Esophagus mucosa (tissue), 1 donor: ENCODE data around the gene MRPL3. TPM values are rescaled to one million over a fixed set of nuclear protein-coding genes. Genes with fewer than 3 reads are reported as not detected.
"Not testable (repeated sequence)": the region's sequence is repeated elsewhere in the genome, so short reads cannot be mapped to it uniquely, and the experiment has no call there.

Experiments used
- ATAC-seq: fragments of 200-7000 bp; cut with Tn5 transposase; one replicate; pipeline ENCODE4 v1.9.1; 2020
- total RNA-seq: library from RNA; stranded (reverse); gene quantifications from one replicate; pipeline ENCODE4 v1.2.4, GENCODE V29; 2023
- donor health status: DM: yes; HTN: yes; CAD: no.

MRPL3 gene
- total RNA-seq, 1 donor from 2014 or later: 65.6 TPM

DNA sequence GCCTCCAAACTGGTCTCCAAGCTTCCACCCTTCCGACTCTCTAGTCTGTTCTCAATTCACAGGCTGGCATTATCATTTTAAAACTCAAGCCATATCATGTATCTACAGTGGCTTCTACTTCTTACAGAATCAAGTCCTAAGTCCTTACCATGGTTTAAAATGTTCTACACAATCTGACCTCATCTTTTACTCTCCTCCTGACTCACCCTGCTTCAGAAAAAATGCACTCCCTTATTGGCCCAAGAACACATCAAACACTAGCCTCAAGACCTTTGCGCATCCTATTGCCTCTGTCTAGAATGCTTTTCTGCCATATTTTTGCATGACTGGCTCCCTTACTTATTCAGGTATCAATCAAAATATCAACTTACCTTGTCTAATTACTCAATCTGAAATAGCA, 11.0 kb downstream of the MRPL3 start:
- ATAC-seq: no peak

DNA sequence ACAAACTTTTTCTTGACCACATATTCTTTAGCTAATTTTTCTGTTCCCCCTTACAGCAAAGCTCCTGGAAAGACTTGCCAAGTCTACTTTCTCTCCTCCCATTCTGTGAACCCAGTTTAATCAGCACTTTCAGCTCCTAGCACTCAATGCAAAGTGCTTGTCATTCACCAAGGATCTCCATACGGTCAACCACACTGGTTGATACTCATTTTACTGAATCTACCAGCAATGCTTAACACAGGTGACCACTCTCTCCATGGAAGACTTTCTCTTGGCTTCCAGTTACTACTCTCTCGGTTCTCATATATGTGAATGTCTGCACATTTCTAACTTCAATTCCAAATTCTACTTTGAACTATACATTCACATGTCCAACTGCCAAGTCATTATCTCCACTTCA, 11.7 kb downstream of the MRPL3 start:
- ATAC-seq: no peak

DNA sequence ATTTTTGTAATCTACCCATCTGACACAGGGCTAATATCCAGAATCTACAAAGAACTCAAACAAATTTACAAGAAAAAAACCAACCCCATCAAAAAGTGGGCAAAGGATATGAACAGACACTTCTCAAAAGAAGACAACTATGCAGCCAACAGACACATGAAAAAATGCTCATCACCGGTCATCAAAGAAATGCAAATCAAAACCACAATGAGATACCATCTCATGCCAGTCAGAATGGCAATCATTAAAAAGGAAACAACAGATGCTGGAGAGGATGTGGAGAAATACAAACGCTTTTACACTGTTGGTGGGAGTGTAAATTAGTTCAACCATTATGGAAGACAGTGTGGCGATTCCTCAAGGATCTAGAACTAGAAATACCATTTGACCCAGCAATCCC, 16.2 kb downstream of the MRPL3 start:
- ATAC-seq: not testable (repeated sequence)

DNA sequence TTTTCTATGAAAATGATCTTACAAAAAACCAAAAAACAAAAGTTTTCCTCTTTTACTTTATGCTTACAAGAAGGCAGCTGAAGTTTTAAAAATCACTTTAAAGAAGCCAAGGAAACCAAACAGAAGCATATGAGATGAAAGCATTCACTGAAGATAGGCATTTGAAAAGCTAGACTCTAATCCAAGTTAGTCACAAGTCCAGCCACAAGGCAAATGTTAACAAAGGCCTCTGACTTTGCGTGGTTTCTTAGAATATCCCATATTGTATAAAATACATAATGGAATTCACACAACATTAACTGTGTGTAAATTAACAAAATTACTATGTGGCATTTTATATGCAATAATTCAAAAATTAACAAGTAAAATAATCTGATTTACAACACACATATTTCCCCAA, 17.7 kb downstream of the MRPL3 start:
- no peak for ATAC-seq

DNA sequence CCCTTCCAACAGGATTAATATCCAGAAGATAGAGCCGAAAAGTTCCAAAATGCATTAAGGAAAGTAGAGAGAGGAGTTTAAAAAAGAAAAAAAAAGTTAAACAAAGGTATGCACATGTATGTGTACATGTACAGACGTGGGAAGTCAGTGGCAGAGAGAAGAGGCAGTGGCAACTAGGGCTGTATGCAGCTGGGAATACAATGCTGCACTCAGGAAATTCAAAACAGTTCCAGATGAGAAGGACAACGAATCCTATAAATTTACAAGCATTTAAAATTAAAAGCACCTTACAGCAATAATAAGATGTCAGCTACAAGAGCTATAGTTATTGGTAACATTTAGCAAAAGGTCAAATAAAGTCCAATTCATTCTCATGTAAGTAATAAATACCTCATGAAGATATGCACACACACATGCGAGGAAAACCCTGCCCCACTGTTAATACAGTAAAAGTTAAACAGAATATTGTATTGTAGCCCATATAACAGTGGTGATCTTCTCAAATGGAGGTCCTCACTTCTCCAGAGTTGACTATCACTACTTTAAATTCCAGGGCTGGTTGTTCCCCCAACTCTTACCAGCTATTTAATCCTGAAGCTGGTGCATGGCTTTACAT, 18.2 kb downstream of the MRPL3 start:
- ATAC-seq: no peak

- ATAC-seq: no peak
Measured at GRCh38 chr3:131480116-131480515, 22.7 kb downstream of the MRPL3 start.

DNA sequence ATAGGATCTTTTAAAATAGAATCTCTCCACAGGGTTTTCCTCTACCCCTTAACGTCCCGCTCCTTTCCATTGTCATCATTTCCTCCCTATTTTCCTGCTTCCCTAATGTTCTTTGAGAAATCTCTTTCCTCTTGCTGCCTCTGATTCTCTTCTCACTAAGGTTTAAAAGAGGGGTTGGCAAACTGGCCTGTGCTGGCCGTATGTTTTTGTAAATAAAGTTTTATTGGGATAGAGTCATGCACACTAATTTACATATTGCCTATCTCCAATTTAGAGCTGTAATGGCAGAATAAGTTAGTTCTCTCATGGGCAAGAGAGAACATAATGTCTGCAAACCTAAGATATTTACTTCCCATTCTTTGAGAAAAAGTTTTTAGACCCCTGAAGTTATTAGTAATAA, 25.0 kb downstream of the MRPL3 start:
- no peak for ATAC-seq

GRCh38 chr3:131474115-131474514, 28.7 kb downstream of the MRPL3 start:
- ATAC-seq: no peak

- ATAC-seq: no peak
Measured at GRCh38 chr3:131470377-131470776, 32.4 kb downstream of the MRPL3 start.

- ATAC-seq: no peak
Measured at GRCh38 chr3:131458653-131459052, 44.1 kb downstream of the MRPL3 start.

DNA sequence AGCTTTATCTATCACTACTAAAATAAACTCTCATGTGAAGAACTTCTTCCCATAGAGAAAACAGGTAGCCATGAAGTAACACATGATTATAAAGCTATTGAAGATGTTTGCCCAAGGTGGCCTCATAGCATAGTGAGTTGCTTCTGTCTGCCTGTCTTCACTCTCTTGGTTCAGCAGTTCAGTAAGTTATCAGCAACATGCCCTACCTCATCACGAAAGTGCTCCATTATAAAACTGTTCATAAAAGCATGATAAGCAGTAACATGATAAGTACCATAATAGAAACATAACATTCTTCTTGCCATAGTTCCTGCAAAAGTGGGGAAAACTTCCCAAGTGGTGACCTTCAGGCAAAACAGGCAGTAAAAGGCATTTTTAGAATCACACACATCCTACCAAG, 45.6 kb downstream of the MRPL3 start:
- ATAC-seq: no peak

DNA sequence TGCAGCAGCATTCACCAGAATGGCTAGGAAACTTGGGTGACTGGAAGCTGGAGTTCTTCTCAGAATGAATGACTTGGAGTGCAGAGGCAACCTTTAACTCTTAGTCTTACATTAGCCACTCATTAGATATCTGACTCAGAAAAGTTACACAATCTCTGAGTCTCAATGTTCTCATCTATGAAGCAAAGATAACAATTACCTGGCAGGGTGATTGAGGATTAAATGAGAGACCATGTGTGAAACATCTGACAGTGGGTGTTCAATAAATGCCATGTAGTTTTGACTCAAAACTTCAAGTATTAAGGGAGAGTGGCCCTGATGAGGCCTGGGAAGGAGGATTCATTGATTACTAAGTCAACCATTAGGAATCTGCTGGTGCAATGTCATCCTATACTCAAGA, 48.3 kb downstream of the MRPL3 start:
- peak; percentile 67 for ATAC-seq

- no peak for ATAC-seq
Measured at GRCh38 chr3:131453533-131453932, 49.2 kb downstream of the MRPL3 start.

GRCh38 chr3:131447349-131447748, 55.4 kb downstream of the MRPL3 start:
- ATAC-seq: no peak

- no peak for ATAC-seq
Measured at GRCh38 chr3:131444180-131444579, 58.6 kb downstream of the MRPL3 start.

GRCh38 chr3:131439084-131439483, 63.7 kb downstream of the MRPL3 start:
- ATAC-seq: no peak

DNA sequence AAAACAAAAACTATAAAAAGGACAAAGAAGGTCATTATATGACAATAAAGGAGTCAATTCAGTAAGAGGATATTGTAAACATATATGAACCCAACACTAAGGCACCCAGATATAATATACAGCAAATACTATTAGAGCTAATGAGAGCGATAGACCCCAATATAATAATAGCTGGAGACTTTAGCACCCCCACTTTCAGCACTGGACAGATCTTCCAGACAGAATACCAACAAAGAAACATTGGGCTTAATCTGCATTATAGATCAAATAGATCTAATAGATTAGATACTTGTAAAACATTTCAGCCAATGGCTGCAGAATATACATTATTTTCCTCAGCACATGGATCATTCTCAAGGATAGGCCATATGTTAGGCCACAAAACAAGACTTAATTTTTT, 67.8 kb downstream of the MRPL3 start:
- no peak for ATAC-seq

GRCh38 chr3:131432441-131432840, 70.3 kb downstream of the MRPL3 start:
- no peak for ATAC-seq

DNA sequence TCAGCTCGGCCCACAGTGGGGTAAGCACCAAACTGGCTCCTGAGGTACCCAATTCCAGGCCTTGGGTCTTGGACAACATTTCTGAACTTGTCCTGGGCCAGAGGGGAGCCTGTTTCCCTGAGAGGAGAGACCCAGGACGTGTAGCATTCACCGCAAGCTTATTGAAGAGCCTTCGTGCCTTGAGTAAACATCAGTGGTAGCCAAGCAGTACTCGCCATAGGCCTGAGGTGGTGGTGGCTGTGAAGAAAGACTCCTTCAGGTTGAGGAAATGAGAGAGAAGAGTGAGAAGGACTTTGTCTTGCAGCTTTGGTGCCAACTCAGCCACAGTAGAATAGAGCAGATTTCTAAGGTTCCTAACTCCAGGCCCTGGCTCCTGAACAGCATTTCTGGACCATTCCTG, 71.0 kb downstream of the MRPL3 start:
- ATAC-seq: no peak

DNA sequence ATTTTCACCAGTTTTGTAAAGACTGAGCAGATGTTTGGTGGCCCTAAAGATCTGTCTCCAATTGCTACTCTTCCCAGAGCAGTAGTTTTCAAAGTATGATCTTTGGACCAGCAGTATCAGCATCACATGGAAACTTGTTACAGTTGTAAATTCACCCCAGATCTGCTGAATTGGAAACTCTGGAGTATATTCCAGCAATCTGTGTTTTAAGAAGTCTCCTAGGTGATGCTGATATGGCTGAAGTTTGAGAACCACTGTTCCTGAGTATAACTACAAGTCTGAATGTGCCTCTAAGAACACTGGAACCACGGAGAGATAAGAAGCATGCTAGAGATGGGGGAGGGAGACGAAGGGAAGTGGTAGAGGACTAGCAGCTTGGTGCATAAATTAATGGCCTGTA, 75.5 kb downstream of the MRPL3 start:
- ATAC-seq: no peak

DNA sequence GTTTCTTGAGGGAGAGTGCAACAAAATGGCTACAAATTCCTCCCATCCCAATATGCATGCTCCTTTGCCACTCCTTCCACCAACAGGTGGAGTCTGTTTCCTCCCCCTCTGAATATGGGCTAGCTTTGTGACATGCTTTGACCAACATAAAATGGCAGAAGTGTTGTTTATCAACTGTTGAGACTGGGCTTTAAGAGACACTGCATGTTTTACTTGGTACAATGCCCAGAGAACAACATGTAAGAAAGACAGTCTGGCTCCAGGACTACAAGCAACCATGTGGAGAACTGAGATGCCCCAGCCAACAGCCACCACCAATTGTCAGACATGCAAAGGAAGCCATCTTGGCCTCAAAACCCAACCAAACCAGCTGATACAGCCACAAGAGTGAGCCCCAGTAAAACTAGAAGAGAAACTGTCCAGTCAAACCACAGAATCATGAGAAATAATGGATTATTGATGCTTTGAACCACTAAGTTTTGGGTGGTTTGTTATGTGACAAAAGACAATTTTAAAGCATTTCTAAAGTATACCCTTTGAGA, 80.7 kb downstream of the MRPL3 start:
- no peak for ATAC-seq

GRCh38 chr3:131421301-131421700, 81.5 kb downstream of the MRPL3 start:
- ATAC-seq: no peak

GRCh38 chr3:131417751-131418150, 85.0 kb downstream of the MRPL3 start:
- no peak for ATAC-seq
